ENCODE data around the gene NDUFAF2. TPM values are rescaled to one million over a fixed set of nuclear protein-coding genes. Genes with fewer than 3 reads are reported as not detected.
"Not testable (repeated sequence)": the region's sequence is repeated elsewhere in the genome, so short reads cannot be mapped to it uniquely, and the experiment has no call there.

Gene NDUFAF2
- total RNA-seq, 1 donor from 2014 or later: 9.9 TPM

DNA sequence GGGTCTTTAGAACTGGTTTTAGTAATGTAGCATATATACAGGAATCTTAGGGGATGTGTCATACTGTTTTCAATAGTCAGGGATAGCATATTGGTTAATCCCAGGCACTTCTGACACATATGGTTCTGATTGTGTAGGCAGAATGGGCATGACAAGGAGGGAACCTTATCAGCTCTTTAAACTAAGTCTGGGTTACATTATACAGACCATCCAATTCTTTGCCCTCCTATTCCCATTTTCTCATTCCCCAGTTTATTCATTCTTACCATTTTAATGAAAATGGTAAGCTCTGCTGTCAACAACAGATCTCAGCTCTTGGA is 85.1 kb downstream of the NDUFAF2 start:
- Histone ChIP-seq H3K4me1 (ENCODE audit: control insufficient read depth in 3 of 3, insufficient read depth in 3 of 3, low read length in 3 of 3) (no peaks in the 10 kb centered on the region), H3K27ac (ENCODE audit: low read depth, low read length) (no peak overlapping the region), H3K9ac (ENCODE audit: low read depth in 1 of 3, low read length in 3 of 3) (no peak overlapping the region), H3K9me3 (ENCODE audit: control insufficient read depth in 3 of 3, low read length in 3 of 3) (no peaks in the 10 kb centered on the region), H3K4me3 (ENCODE audit: low read length in 3 of 3) (no peak overlapping the region), H3K36me3 (ENCODE audit: control insufficient read depth in 3 of 3, insufficient read depth in 3 of 3, low read length in 3 of 3) (no peaks in the 10 kb centered on the region), H3K27me3 (ENCODE audit: control insufficient read depth in 3 of 3, insufficient read depth in 3 of 3, low read length in 3 of 3) (no peaks in the 10 kb centered on the region)

DNA sequence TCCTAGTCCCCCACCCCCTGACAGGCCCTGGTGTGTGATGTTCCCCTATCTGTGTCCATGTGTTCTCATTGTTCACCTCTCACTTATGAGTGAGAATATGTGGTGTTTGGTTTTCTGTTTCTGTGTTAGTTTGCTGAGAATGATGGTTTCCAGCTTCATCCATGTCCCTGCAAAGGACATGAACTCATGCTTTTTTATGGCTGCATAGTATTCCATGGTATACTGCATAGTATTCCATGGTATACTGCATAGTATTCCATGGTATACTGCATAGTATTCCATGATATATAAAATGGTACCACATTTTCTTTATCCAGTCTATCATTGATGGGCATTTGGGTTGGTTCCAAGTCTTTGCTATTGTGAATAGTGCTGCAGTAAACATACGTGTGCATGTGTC is 86.3 kb downstream of the NDUFAF2 start:
- H3K9ac ChIP-seq (ENCODE audit: low read depth in 1 of 3, low read length in 3 of 3); H3K36me3 ChIP-seq (ENCODE audit: control insufficient read depth in 3 of 3, insufficient read depth in 3 of 3, low read length in 3 of 3): not testable (repeated sequence)

DNA sequence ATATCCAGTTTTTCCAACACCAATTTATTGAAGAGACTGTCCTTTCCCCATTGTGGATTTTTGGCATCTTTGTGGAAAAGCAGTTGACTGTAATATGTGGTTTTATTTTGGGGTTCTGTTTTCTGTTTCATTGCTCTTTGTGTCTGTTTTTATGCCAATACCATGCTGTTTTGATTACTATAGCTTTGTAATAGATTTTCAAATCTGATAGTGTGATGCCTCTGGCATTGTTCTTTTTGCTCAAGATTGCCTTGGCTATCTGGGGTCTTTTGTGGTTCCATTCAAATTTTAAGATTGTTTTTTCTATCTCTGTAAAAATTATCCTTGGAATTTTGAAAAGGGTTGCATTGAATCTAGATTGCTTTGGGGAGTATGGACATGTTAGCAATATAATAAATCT is 99.5 kb downstream of the NDUFAF2 start:
- Histone ChIP-seq H3K9me3 (ENCODE audit: control insufficient read depth in 3 of 3, low read length in 3 of 3) (no peaks in the 10 kb centered on the region), H3K27me3 (ENCODE audit: control insufficient read depth in 3 of 3, insufficient read depth in 3 of 3, low read length in 3 of 3) (no peaks in the 10 kb centered on the region), H3K36me3 (ENCODE audit: control insufficient read depth in 3 of 3, insufficient read depth in 3 of 3, low read length in 3 of 3) (no peaks in the 10 kb centered on the region), H3K4me3 (ENCODE audit: low read length in 3 of 3) (no peak overlapping the region), H3K4me1 (ENCODE audit: control insufficient read depth in 3 of 3, insufficient read depth in 3 of 3, low read length in 3 of 3) (no peaks in the 10 kb centered on the region), H3K9ac (ENCODE audit: low read depth in 1 of 3, low read length in 3 of 3) (no peak overlapping the region), H3K27ac (ENCODE audit: low read depth, low read length) (no peak overlapping the region)

More for the DNA sequence above, 86.3 kb downstream of the NDUFAF2 start:
- H3K9me3 ChIP-seq (ENCODE audit: control insufficient read depth in 3 of 3, low read length in 3 of 3); H3K27ac ChIP-seq (ENCODE audit: low read depth, low read length); H3K4me1 ChIP-seq (ENCODE audit: control insufficient read depth in 3 of 3, insufficient read depth in 3 of 3, low read length in 3 of 3); H3K27me3 ChIP-seq (ENCODE audit: control insufficient read depth in 3 of 3, insufficient read depth in 3 of 3, low read length in 3 of 3); H3K4me3 ChIP-seq (ENCODE audit: low read length in 3 of 3): not testable (repeated sequence)

DNA sequence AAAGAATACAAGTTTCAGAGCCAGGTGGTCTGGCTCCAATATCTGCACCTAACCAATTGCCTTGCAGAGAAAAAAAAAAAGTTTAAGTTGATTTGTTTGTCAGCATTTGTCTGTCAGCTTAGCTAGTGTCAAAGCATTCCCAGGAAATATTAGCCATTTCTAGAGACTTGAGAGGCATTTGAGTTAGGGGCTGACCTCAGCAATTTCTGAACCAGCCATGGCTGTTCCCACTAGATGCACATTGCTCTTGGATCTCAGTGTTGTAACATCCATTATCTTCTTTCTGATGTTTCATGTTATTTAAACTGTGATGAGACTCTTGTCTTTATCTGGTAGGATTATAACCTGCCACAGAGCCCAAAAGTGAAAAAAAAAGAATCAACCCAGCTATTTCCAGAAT is 102.3 kb downstream of the NDUFAF2 start:
- Histone ChIP-seq H3K27me3 (ENCODE audit: control insufficient read depth in 3 of 3, insufficient read depth in 3 of 3, low read length in 3 of 3) (no peaks in the 10 kb centered on the region), H3K4me1 (ENCODE audit: control insufficient read depth in 3 of 3, insufficient read depth in 3 of 3, low read length in 3 of 3) (peaks cover 0 to 3% (median 0%) of the 10 kb centered on the region in 3 donors)

DNA sequence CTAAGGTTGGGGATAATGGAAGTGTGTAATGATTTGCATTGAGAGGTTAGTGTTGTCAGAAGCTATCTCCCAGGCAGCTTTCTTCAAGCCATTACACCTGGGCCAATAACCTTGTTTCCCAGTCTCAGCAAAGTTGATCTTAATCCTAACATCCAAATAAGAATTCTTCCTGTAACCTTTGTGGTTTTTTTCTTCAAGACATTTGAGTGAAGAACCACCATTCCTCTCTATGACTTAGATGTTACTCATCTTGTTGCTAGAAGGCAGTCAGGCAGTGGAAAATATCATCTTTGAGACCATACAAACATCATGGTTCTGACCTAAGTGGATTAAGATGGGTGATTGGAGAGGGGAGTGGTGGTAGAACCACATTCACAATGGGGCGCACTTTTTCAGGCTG is 103.5 kb downstream of the NDUFAF2 start:
- Histone ChIP-seq H3K9ac (ENCODE audit: low read depth in 1 of 3, low read length in 3 of 3) (no peak overlapping the region), H3K36me3 (ENCODE audit: control insufficient read depth in 3 of 3, insufficient read depth in 3 of 3, low read length in 3 of 3) (no peaks in the 10 kb centered on the region), H3K4me3 (ENCODE audit: low read length in 3 of 3) (no peak overlapping the region), H3K27me3 (ENCODE audit: control insufficient read depth in 3 of 3, insufficient read depth in 3 of 3, low read length in 3 of 3) (no peaks in the 10 kb centered on the region), H3K9me3 (ENCODE audit: control insufficient read depth in 3 of 3, low read length in 3 of 3) (no peaks in the 10 kb centered on the region), H3K27ac (ENCODE audit: low read depth, low read length) (no peak overlapping the region), H3K4me1 (ENCODE audit: control insufficient read depth in 3 of 3, insufficient read depth in 3 of 3, low read length in 3 of 3) (peaks cover 0 to 3% (median 0%) of the 10 kb centered on the region in 3 donors)

More for the DNA sequence above, 102.3 kb downstream of the NDUFAF2 start:
- Histone ChIP-seq H3K27ac (ENCODE audit: low read depth, low read length) (no peak overlapping the region), H3K36me3 (ENCODE audit: control insufficient read depth in 3 of 3, insufficient read depth in 3 of 3, low read length in 3 of 3) (no peaks in the 10 kb centered on the region), H3K4me3 (ENCODE audit: low read length in 3 of 3) (no peak overlapping the region), H3K9ac (ENCODE audit: low read depth in 1 of 3, low read length in 3 of 3) (no peak overlapping the region), H3K9me3 (ENCODE audit: control insufficient read depth in 3 of 3, low read length in 3 of 3) (no peaks in the 10 kb centered on the region)

DNA sequence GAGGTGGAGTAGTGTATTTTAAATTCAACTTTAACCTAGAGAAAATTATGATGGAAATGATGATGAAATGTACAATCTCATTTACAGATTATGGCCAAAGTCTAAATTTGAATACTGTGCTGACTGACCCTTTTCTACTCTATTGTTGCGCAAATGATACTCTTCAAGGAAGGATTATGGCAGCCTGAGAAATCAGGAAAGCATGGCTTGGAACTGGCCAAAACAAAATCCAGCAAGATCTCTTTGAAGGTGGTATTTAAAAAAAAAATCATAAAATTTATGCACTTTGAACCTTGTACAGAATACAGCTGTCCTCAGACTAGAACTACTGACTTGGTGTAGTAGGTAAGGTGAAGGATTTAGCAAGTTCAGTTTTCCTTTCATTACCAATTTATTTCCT is 105.3 kb downstream of the NDUFAF2 start:
- Histone ChIP-seq H3K9ac (ENCODE audit: low read depth in 1 of 3, low read length in 3 of 3) (no peak overlapping the region), H3K9me3 (ENCODE audit: control insufficient read depth in 3 of 3, low read length in 3 of 3) (no peaks in the 10 kb centered on the region), H3K36me3 (ENCODE audit: control insufficient read depth in 3 of 3, insufficient read depth in 3 of 3, low read length in 3 of 3) (no peaks in the 10 kb centered on the region), H3K4me1 (ENCODE audit: control insufficient read depth in 3 of 3, insufficient read depth in 3 of 3, low read length in 3 of 3) (peaks cover 0 to 3% (median 0%) of the 10 kb centered on the region in 3 donors), H3K27ac (ENCODE audit: low read depth, low read length) (no peak overlapping the region), H3K4me3 (ENCODE audit: low read length in 3 of 3) (no peak overlapping the region), H3K27me3 (ENCODE audit: control insufficient read depth in 3 of 3, insufficient read depth in 3 of 3, low read length in 3 of 3) (no peaks in the 10 kb centered on the region)

DNA sequence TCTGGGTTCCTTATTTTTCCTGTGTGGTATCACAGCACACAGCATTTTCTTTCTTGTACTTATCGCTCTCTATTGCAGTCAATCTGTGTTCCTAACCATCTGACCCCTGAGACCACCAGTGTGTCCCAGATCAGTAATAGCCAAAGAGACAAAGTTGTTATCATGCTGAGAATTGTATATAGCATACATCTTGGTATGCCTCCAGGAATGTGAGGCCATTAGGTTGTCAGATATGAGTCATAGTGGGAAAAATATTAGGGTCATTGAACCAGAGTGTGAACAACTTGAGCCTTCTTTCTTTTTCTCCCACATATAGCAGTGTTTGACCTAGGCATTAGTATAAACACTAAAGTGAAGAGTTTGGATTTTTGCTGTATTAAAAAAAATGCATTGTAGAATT is 106.3 kb downstream of the NDUFAF2 start:
- Histone ChIP-seq H3K9me3 (ENCODE audit: control insufficient read depth in 3 of 3, low read length in 3 of 3) (no peaks in the 10 kb centered on the region), H3K27ac (ENCODE audit: low read depth, low read length) (no peak overlapping the region), H3K4me3 (ENCODE audit: low read length in 3 of 3) (no peak overlapping the region), H3K9ac (ENCODE audit: low read depth in 1 of 3, low read length in 3 of 3) (no peak overlapping the region), H3K36me3 (ENCODE audit: control insufficient read depth in 3 of 3, insufficient read depth in 3 of 3, low read length in 3 of 3) (no peaks in the 10 kb centered on the region), H3K4me1 (ENCODE audit: control insufficient read depth in 3 of 3, insufficient read depth in 3 of 3, low read length in 3 of 3) (peaks cover 0 to 3% (median 0%) of the 10 kb centered on the region in 3 donors), H3K27me3 (ENCODE audit: control insufficient read depth in 3 of 3, insufficient read depth in 3 of 3, low read length in 3 of 3) (no peaks in the 10 kb centered on the region)

DNA sequence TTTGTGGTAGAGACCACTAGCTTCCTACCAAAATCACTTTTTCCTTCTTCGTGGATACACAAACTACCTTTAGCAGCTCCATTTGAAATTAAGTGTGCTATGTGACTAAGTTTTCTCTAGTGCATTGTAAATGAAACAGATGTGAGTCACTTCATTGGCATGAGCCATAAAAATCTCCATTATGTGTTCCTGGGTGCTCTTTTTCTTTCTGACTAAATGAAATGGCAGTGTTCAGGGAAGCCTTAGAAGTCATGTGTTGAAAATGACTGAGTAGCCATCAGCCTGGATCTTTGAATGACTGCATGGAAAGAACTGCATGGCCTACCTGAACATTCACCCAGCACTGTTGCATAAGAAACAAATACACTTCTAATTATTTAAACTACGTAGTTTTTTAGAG is 107.9 kb downstream of the NDUFAF2 start:
- Histone ChIP-seq H3K27me3 (ENCODE audit: control insufficient read depth in 3 of 3, insufficient read depth in 3 of 3, low read length in 3 of 3) (no peaks in the 10 kb centered on the region), H3K4me1 (ENCODE audit: control insufficient read depth in 3 of 3, insufficient read depth in 3 of 3, low read length in 3 of 3) (peaks cover 0 to 3% (median 0%) of the 10 kb centered on the region in 3 donors), H3K9ac (ENCODE audit: low read depth in 1 of 3, low read length in 3 of 3) (no peak overlapping the region), H3K4me3 (ENCODE audit: low read length in 3 of 3) (no peak overlapping the region), H3K9me3 (ENCODE audit: control insufficient read depth in 3 of 3, low read length in 3 of 3) (no peaks in the 10 kb centered on the region), H3K27ac (ENCODE audit: low read depth, low read length) (no peak overlapping the region), H3K36me3 (ENCODE audit: control insufficient read depth in 3 of 3, insufficient read depth in 3 of 3, low read length in 3 of 3) (no peaks in the 10 kb centered on the region)

DNA sequence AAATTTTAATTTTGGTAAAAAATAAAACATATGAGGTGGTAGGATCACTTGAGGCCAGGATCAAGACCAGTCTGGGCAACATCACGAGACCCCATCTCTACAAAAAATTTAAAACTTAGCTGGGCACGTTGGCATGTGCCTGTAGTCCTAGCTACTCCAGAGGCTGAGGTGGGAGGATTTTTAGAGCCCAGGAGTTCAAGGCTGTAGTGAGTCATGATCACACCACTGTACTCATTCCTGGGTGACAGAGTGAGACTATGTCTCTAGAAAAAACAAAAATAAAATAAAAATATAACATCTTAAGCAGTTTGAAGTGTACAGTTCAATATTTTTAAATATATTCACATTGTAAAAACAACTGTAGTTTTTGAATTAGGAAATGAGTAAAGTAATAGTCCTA is 108.9 kb downstream of the NDUFAF2 start:
- Histone ChIP-seq H3K27me3 (ENCODE audit: control insufficient read depth in 3 of 3, insufficient read depth in 3 of 3, low read length in 3 of 3) (no peaks in the 10 kb centered on the region), H3K36me3 (ENCODE audit: control insufficient read depth in 3 of 3, insufficient read depth in 3 of 3, low read length in 3 of 3) (no peaks in the 10 kb centered on the region), H3K4me1 (ENCODE audit: control insufficient read depth in 3 of 3, insufficient read depth in 3 of 3, low read length in 3 of 3) (peaks cover 0 to 3% (median 0%) of the 10 kb centered on the region in 3 donors), H3K9me3 (ENCODE audit: control insufficient read depth in 3 of 3, low read length in 3 of 3) (no peaks in the 10 kb centered on the region), H3K27ac (ENCODE audit: low read depth, low read length) (no peak overlapping the region), H3K4me3 (ENCODE audit: low read length in 3 of 3) (no peak overlapping the region), H3K9ac (ENCODE audit: low read depth in 1 of 3, low read length in 3 of 3) (no peak overlapping the region)

DNA sequence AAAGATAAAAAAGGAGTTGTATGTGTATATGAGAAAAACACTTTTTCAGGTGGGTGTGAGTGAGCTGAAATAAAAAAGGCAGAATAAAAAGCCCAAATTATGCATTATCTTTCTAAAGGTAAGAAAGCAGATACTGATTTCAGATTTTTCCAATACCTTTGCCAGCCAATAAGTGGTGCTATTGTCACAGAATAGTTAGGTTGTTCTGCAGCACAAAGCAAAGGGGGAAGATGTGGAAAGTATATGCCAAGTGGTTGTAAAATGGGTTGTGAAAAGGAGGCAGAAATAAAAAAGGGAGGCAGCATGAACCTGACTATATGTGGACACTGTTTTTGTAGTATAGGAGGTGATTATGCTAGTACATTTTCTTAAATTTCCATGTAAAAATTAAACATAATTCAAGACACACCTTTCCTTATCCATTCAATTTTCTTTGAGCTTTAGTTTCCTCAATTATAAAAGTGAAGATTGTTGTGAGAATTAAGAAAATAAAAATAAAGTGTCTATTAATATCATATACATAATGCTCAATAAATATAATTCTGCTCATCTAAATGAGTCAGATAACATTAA is 110.5 kb downstream of the NDUFAF2 start:
- no peaks in the 10 kb centered on the region for H3K9me3 ChIP-seq (ENCODE audit: control insufficient read depth in 3 of 3, low read length in 3 of 3)
- H3K9ac ChIP-seq (ENCODE audit: low read depth in 1 of 3, low read length in 3 of 3): no peak overlapping the region
- H3K36me3 ChIP-seq (ENCODE audit: control insufficient read depth in 3 of 3, insufficient read depth in 3 of 3, low read length in 3 of 3): no peaks in the 10 kb centered on the region
- no peak overlapping the region for H3K4me3 ChIP-seq (ENCODE audit: low read length in 3 of 3)
- H3K27me3 ChIP-seq (ENCODE audit: control insufficient read depth in 3 of 3, insufficient read depth in 3 of 3, low read length in 3 of 3): no peaks in the 10 kb centered on the region
- H3K4me1 ChIP-seq (ENCODE audit: control insufficient read depth in 3 of 3, insufficient read depth in 3 of 3, low read length in 3 of 3): peaks cover 0 to 3% (median 0%) of the 10 kb centered on the region in 3 donors
- no peak overlapping the region for H3K27ac ChIP-seq (ENCODE audit: low read depth, low read length)

DNA sequence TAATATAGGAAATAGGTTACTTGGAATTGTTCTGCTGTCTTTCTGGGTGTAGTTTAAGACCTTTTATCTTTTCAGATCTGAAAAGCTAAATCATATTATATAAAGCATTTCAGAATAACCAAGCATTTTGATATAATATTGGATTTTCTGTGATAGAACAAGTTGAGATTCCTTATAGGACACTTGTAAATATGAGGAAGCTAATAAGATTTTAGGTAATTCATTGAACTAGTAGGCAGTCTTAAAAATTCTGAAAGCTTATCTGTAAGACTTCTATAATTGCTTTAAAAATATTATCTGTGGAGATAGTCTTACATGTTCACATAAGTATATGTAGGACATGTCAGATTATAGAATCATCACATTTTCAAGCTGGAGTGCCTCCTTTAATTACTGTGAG is 114.5 kb downstream of the NDUFAF2 start:
- H3K27ac ChIP-seq (ENCODE audit: low read depth, low read length): no peak overlapping the region
- no peaks in the 10 kb centered on the region for H3K36me3 ChIP-seq (ENCODE audit: control insufficient read depth in 3 of 3, insufficient read depth in 3 of 3, low read length in 3 of 3)
- no peaks in the 10 kb centered on the region for H3K27me3 ChIP-seq (ENCODE audit: control insufficient read depth in 3 of 3, insufficient read depth in 3 of 3, low read length in 3 of 3)
- no peak overlapping the region for H3K4me3 ChIP-seq (ENCODE audit: low read length in 3 of 3)
- no peak overlapping the region for H3K9ac ChIP-seq (ENCODE audit: low read depth in 1 of 3, low read length in 3 of 3)
- H3K4me1 ChIP-seq (ENCODE audit: control insufficient read depth in 3 of 3, insufficient read depth in 3 of 3, low read length in 3 of 3): no peaks in the 10 kb centered on the region
- no peaks in the 10 kb centered on the region for H3K9me3 ChIP-seq (ENCODE audit: control insufficient read depth in 3 of 3, low read length in 3 of 3)
